Lower leg skin (tissue), 3 donors: ENCODE measurements around the gene CCL2.

Experiments
- POLR2A ChIP-seq, 2 donors: fragments of 450-650 bp; IDR thresholded peaks; one replicate each; pipeline ENCODE4 v1.6.1; 2016 to 2017; ENCODE audit warnings: antibody characterized with exemption in 2 of 2, mild to moderate bottlenecking in 1 of 2, moderate library complexity in 1 of 2
- TF ChIP-seq, protein P1 (sequence below), 3 donors: fragments of 450-650 bp; IDR thresholded peaks; one replicate each; pipeline ENCODE4 v1.5.1; 2016; ENCODE audit warnings: antibody characterized with exemption in 3 of 3, mild to moderate bottlenecking in 3 of 3, moderate library complexity in 2 of 3

GRCh38 chr17:34299027-34299426 is 43.9 kb downstream of the CCL2 start:
- TF ChIP-seq, protein P1, sequence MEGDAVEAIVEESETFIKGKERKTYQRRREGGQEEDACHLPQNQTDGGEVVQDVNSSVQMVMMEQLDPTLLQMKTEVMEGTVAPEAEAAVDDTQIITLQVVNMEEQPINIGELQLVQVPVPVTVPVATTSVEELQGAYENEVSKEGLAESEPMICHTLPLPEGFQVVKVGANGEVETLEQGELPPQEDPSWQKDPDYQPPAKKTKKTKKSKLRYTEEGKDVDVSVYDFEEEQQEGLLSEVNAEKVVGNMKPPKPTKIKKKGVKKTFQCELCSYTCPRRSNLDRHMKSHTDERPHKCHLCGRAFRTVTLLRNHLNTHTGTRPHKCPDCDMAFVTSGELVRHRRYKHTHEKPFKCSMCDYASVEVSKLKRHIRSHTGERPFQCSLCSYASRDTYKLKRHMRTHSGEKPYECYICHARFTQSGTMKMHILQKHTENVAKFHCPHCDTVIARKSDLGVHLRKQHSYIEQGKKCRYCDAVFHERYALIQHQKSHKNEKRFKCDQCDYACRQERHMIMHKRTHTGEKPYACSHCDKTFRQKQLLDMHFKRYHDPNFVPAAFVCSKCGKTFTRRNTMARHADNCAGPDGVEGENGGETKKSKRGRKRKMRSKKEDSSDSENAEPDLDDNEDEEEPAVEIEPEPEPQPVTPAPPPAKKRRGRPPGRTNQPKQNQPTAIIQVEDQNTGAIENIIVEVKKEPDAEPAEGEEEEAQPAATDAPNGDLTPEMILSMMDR (IDR thresholded peaks at IDR 0.05): no peak
- no peak for TF ChIP-seq POLR2A (IDR thresholded peaks at IDR 0.05)
